ENCODE results near the gene DUSP22. TPM values are rescaled to one million over a fixed set of nuclear protein-coding genes. Genes with fewer than 3 reads are reported as not detected.
A peak's percentile ranks its signal among the peaks of the same experiment; 100 is the strongest.

Gene DUSP22
- total RNA-seq, 1 experiment from 2014 or later, result 34.8 TPM

GRCh38 chr6:393391-394221 lies 101.3 kb downstream of the DUSP22 start:
- peaks cover 2% of the 10 kb centered on the region; the same call in 1 of the 2 replicates for H3K27me3 ChIP-seq (ENCODE audit: control insufficient read depth, insufficient read depth, low read length)
- ATAC-seq (peak; percentile 37), DNase-seq (ENCODE audit: low read depth, low spot score) (no peak)
- TF ChIP-seq SIN3A (IDR thresholded peaks at IDR 0.05; ENCODE audit: borderline replicate concordance, insufficient read depth, low read depth, low read length) (no peak), TCF7L2 (IDR thresholded peaks at IDR 0.05; ENCODE audit: low read depth, low read length) (no peak), REST (IDR thresholded peaks at IDR 0.05; ENCODE audit: insufficient read depth in 1 of 2, low read depth in 2 of 2, low read length in 1 of 2) (no peak), CTCF (IDR thresholded peaks at IDR 0.05) (no peak), POLR2AphosphoS5 (IDR thresholded peaks at IDR 0.05; ENCODE audit: low read depth, low read length) (no peak)
- H3K27ac ChIP-seq (ENCODE audit: low read length), result no peak overlapping the region
- no peaks in the 10 kb centered on the region for H3K4me1 ChIP-seq (ENCODE audit: control insufficient read depth, insufficient read depth, low read length)
- no TSS peak for BruUV-seq (replicated peaks)
- H3K4me3 ChIP-seq (ENCODE audit: low read depth in 2 of 2, low read length in 2 of 2), result no peak overlapping the region
- H3K36me3 ChIP-seq (ENCODE audit: control insufficient read depth, insufficient read depth, low read length), result no peaks in the 10 kb centered on the region
- no peaks in the 10 kb centered on the region for H3K9me3 ChIP-seq (ENCODE audit: control insufficient read depth, insufficient read depth, low read depth, low read length)
- intact Hi-C loops (cut with micrococcal nuclease; ENCODE audit: unreplicated experiment) (no loop called here), in situ Hi-C loops (cut with HindIII; ENCODE audit: low pct_unique_long_range_greater_than_20kb, low sequenced_read_pairs) (no loop called here)
- CTCF ChIA-PET, result no interaction called here
- POLR2A ChIA-PET, result no interaction called here

GRCh38 chr6:394641-395289 lies 102.5 kb downstream of the DUSP22 start:
- ChIA-PET POLR2A (no interaction called here), CTCF (no interaction called here)
- no peaks in the 10 kb centered on the region; the same call in 1 of the 2 replicates for H3K4me1 ChIP-seq (ENCODE audit: control insufficient read depth, insufficient read depth, low read length)
- no peak for TF ChIP-seq POLR2AphosphoS5 (IDR thresholded peaks at IDR 0.05; ENCODE audit: low read depth, low read length)
- no peak for TF ChIP-seq CTCF (IDR thresholded peaks at IDR 0.05)
- no peak for TF ChIP-seq TCF7L2 (IDR thresholded peaks at IDR 0.05; ENCODE audit: low read depth, low read length)
- no peak for TF ChIP-seq SIN3A (IDR thresholded peaks at IDR 0.05; ENCODE audit: borderline replicate concordance, insufficient read depth, low read depth, low read length)
- no peak for TF ChIP-seq REST (IDR thresholded peaks at IDR 0.05; ENCODE audit: insufficient read depth in 1 of 2, low read depth in 2 of 2, low read length in 1 of 2)
- intact Hi-C loops (cut with micrococcal nuclease; ENCODE audit: unreplicated experiment), result no loop called here
- in situ Hi-C loops (cut with HindIII; ENCODE audit: low pct_unique_long_range_greater_than_20kb, low sequenced_read_pairs), result no loop called here
- H3K9me3 ChIP-seq (ENCODE audit: control insufficient read depth, insufficient read depth, low read depth, low read length), result no peaks in the 10 kb centered on the region
- no peak overlapping the region for H3K27ac ChIP-seq (ENCODE audit: low read length)
- H3K27me3 ChIP-seq (ENCODE audit: control insufficient read depth, insufficient read depth, low read length), result peaks cover 3% of the 10 kb centered on the region
- no TSS peak for BruUV-seq (replicated peaks)
- no peak overlapping the region for H3K4me3 ChIP-seq (ENCODE audit: low read depth in 2 of 2, low read length in 2 of 2)
- ATAC-seq (no peak), DNase-seq (ENCODE audit: low read depth, low spot score) (no peak)
- no peaks in the 10 kb centered on the region for H3K36me3 ChIP-seq (ENCODE audit: control insufficient read depth, insufficient read depth, low read length)
